HG02642 (cell line): Measurements from ENCODE around the gene ETV3L.

ENCODE experiments used
- ATAC-seq: cut with Tn5 transposase; IDR thresholded peaks from one replicate; pipeline ENCODE4 v1.9.1; 2021; ENCODE audit warnings: mild to moderate bottlenecking; ENCODE audit not compliant: unreplicated experiment, poor library complexity

ETV3L gene

GRCh38 chr1:157099633-157100009 lies at the start of gene ETV3L:
TSS of gene ETV3L (minus strand) at chr1:157099808. CDS start at chr1:157099523, 285 bp downstream.
- no peak for ATAC-seq

- no peak for ATAC-seq
Observed at GRCh38 chr1:157147906-157148700, 48.5 kb upstream of the ETV3L start.

- no peak for ATAC-seq
Observed at GRCh38 chr1:157147037-157147436, 47.4 kb upstream of the ETV3L start.

GRCh38 chr1:157146244-157146643 lies 46.6 kb upstream of the ETV3L start:
- ATAC-seq = no peak

DNA sequence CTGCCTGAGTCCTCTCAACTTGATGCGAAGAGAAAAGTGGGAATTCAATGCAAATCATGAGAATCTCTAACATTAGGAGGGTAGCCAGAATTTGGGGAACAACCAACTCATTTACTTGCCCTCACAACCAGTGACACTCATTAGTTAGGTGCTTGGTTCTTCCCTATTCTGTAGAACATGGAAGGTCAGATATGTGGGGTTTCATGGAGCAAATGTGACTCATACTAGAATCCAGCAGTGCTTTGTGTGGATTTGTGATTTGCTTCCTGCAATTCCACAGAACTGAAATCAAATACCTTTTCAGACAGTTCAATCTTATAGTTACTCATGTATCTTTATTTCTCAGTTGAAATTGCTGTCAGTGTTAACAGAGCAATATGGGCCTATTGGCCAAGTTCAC lies 45.5 kb upstream of the ETV3L start:
- no peak for ATAC-seq

DNA sequence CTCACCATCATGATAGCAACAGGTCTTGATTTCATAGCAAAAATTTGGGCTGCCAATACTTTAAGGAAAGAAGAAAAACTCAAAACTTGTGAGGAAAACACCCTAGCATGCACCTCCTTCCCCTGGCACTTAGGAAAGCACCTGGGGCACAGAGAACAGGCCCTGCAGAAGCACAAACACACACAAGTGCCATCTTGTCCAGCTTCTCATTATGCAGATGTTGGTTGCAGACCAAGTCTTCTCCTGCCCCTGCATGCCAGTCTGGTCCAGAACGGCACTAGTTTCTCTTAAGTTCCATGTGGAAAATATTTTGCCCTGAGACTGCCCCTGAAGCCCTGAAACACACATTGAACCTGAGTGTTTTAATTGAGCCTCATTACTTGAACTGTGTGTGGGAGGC lies 44.9 kb upstream of the ETV3L start:
- no peak for ATAC-seq

GRCh38 chr1:157142765-157143423 lies 43.3 kb upstream of the ETV3L start:
- ATAC-seq = no peak

DNA sequence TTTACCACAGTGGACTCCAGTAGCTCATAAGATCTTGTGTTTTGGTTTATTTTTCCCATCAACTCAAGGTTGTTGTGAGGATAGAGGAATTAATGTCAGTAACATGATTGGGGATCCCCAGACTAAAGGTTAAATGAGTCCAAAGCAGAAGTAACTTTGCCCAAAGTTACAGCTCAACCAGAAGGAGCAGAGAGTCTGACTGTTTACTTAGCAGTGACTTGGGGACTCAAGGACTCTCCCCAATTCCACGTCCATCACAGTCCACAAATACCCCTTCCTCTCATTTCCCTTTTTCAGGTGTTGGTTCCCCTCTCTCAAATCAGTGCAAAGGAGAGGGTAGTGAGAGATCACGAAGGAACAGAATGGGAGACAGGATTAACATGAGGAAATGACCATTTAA lies 42.6 kb upstream of the ETV3L start:
- no peak for ATAC-seq

DNA sequence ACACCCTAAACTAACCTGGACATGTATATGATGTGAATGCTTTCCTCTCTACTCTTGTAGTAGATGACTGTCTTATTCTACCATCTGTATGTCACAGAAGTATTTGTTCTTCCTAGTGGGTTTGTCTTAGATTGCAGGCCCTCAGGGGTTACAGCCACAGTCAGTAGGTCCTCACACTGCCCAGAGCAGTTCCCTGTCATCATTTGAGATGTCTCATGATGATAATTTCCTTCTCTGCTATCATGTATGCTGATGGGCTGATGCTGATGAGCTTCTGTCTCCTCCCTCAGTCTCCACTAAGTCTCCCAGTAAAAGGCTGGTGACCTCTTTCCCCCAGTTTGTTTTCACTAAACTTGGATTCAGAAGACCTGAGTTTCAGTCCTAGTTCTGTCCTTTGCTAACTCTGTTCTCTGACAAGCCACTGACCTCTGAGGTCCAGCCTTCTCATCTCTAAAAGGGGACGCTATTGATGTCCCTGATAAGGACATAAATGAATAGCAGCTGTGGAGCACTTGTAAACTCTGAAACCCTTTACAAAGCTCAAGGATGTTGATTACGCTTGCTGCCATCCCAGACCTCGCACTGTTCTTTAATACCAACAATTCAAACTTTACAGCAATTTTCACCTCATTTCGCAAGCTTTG lies 41.7 kb upstream of the ETV3L start:
- ATAC-seq = no peak

- no peak for ATAC-seq
Observed at GRCh38 chr1:157140063-157140588, 40.5 kb upstream of the ETV3L start.

- ATAC-seq = no peak
Observed at GRCh38 chr1:157139052-157139715, 39.6 kb upstream of the ETV3L start.

- ATAC-seq = peak; percentile 94
Observed at GRCh38 chr1:157138220-157139051, 38.8 kb upstream of the ETV3L start, which contains the start of gene ETV3. TSS of gene ETV3 (minus strand) at chr1:157138395. CDS start at chr1:157136352, 2,043 bp downstream.

GRCh38 chr1:157137408-157138219 lies 38.0 kb upstream of the ETV3L start:
- ATAC-seq = no peak

GRCh38 chr1:157137046-157137407 lies 37.4 kb upstream of the ETV3L start:
- ATAC-seq = no peak

DNA sequence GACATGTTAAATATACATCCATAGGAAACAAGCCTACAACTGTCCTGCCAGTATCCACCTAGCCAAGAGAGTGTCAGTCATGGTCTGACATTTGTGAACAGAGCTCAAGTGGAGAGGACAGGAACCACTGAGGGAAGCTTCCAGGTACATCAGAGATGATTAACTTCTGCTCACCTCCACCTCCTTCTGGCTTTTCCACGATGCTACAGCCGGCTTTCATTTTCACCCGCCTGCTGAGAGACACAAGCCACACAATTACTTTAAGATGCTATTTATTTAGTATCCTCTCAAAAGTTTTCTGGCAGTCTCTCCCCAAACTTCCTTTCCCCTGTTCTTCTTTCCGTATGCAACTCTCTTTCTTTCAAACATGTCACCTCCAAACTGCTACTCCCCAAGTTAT lies 36.5 kb upstream of the ETV3L start:
- no peak for ATAC-seq

GRCh38 chr1:157135646-157136045 lies 36.0 kb upstream of the ETV3L start:
- no peak for ATAC-seq

- ATAC-seq = no peak
Observed at GRCh38 chr1:157135070-157135469, 35.5 kb upstream of the ETV3L start.

DNA sequence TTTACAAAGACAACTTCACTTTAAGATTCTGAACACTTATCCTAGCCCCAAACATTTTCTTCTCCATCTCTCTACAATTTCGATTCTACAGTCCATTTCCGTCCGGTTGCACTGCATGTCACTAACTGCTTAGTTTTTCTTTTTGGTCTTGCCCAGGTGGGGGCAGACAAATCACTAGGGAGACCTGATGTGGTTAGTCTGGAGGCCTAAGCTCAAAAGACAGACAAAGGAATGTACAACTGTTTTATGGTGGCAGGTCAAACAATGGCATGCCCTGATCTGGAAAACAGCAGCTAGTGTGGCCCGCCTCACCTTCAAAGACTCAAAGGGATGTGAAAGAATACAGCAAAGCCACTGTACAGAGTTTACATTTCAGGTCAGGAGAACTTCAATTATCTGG lies 34.8 kb upstream of the ETV3L start:
- no peak for ATAC-seq

- no peak for ATAC-seq
Observed at GRCh38 chr1:157133426-157133825, 33.8 kb upstream of the ETV3L start.
